ENCODE results near the gene SLC44A2. TPM values are rescaled to one million over a fixed set of nuclear protein-coding genes. Genes with fewer than 3 reads are reported as not detected.
A peak's percentile ranks its signal among the peaks of the same experiment; 100 is the strongest.

Gene SLC44A2
- total and polyA plus RNA-seq, 2 of the 13 experiments (the other 11 are each of a cell fraction or from before 2014, with no cell fraction given) = 2.4 to 5.6 TPM

- TF ChIP-seq ZNF646 (CRISPR knock-in tag; IDR thresholded peaks at IDR 0.05) (no peak), HDAC2 (CRISPR knock-in tag; IDR thresholded peaks at IDR 0.05) (no peak), ZNF101 (CRISPR knock-in tag; IDR thresholded peaks at IDR 0.05; ENCODE audit: borderline replicate concordance, low read depth) (no peak), ZNF710 (CRISPR knock-in tag; IDR thresholded peaks at IDR 0.05; ENCODE audit: borderline replicate concordance) (no peak), POLR2A (IDR thresholded peaks at IDR 0.05; ENCODE audit: insufficient read depth in 1 of 2, low read depth in 2 of 2, low read length in 2 of 2) (peak in 1 of 2 experiments; percentile 69; a peak in 2 of 4 replicates), ATF5 (CRISPR knock-in tag; IDR thresholded peaks at IDR 0.05; ENCODE audit: low read depth) (no peak), SRSF1 (optimal IDR thresholded peaks at IDR 0.05; ENCODE audit: low read depth, low read length) (no peak), ZNF160 (CRISPR knock-in tag; IDR thresholded peaks at IDR 0.05) (no peak), ZNF256 (CRISPR knock-in tag; conservative IDR thresholded peaks at IDR 0.05) (no peak), NONO (IDR thresholded peaks at IDR 0.05) (no peak), NONO (CRISPR knock-in tag; conservative IDR thresholded peaks at IDR 0.05) (no peak; the same call in 1 of the 2 replicates), ZNF34 (CRISPR knock-in tag; IDR thresholded peaks at IDR 0.05; ENCODE audit: borderline replicate concordance) (0 out of 2 replicates have a peak, but pooled peaks have one; percentile 39), ZBTB4 (CRISPR knock-in tag; IDR thresholded peaks at IDR 0.05; ENCODE audit: borderline replicate concordance) (no peak), HOMEZ (CRISPR knock-in tag; IDR thresholded peaks at IDR 0.05; ENCODE audit: low read depth) (no peak), HNF4A (CRISPR knock-in tag; IDR thresholded peaks at IDR 0.05) (no peak)
Measured at GRCh38 chr19:10602330-10603083, 22.8 kb upstream of the SLC44A2 start (continued).

Data from HepG2 (cell line).